DMS 273 treated with DMSO at 0.1 percent for 48 hours (cell line): Measurements from ENCODE around the gene AP5S1.
A peak's percentile ranks its signal among the peaks of the same experiment; 100 is the strongest.
"Not testable (repeated sequence)": the region's sequence is repeated elsewhere in the genome, so short reads cannot be mapped to it uniquely, and the experiment has no call there.

Experiments
- DNase-seq: peaks from one replicate; lab custom pipeline; 2025; lab: John Stamatoyannopoulos, UW

Gene AP5S1

DNA sequence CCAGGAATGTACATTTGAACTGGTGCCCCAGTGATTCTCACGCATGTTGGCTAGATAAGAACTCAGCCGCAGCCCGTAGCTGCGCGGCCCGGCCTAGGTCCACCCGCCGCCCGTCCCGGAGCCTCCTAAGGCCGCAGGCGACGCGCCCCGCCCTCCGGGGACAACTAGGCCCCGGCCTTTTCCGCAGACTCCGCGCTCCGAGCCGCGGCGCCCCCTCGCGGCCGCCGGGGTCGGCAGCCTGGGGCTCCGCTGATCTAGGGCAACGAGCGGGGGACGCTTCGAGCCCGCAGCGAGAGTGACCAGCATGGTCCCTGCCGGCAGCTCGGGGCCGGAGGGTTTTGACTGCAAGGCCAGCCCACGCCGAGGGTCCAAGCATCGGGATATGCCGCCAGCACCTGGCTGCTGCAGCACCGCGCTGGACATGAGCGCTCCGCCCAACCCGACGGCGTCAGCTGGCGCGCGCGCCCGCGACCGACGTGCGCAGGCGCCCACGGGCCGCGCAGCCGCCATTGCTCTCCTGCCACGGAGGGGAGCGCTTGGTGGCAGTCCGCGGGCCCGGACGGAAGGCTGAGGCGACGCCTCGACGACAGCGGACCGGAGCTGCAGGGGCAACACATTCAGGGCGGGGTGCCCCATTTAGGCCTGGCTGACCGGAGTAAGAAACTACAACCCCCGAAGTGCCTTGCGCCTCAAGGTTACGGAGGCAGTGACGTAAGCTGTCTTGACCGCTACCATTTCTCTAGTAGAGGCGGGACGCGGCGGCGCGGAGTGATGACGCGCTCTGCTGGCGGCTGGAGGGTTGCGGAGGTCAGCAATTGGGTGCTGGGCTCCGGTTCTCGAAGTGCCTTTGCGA is at the start of gene AP5S1:
TSS of gene AP5S1 (plus strand) at position 500 of the 853 bp plus-strand sequence. CDS start 1,571 bp downstream, outside the sequence.
- DNase-seq: peak; percentile 88

DNA sequence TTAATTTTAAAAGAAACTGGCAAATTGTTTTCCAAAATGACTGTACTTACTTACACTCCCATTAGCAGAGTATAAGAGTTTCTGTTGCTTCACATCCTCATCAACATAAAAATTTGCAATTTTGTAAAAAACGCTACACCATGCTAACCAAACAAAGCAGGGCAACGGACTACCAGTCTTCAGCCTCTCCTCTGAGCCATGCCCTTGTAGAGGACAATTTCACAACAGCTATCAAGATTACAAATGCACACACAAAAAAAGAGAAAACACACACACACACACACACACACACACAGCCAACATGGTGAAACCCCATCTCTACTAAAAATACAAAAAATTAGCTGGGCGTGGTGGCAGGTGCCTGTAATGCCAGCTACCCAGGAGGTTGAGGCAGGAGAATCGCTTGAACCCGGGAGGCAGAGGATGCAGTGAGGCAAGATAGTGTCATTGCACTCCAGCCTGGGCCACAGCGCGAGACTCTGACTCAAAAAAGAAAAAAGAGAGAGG is 48.7 kb upstream of the AP5S1 start:
- DNase-seq: no peak

DNA sequence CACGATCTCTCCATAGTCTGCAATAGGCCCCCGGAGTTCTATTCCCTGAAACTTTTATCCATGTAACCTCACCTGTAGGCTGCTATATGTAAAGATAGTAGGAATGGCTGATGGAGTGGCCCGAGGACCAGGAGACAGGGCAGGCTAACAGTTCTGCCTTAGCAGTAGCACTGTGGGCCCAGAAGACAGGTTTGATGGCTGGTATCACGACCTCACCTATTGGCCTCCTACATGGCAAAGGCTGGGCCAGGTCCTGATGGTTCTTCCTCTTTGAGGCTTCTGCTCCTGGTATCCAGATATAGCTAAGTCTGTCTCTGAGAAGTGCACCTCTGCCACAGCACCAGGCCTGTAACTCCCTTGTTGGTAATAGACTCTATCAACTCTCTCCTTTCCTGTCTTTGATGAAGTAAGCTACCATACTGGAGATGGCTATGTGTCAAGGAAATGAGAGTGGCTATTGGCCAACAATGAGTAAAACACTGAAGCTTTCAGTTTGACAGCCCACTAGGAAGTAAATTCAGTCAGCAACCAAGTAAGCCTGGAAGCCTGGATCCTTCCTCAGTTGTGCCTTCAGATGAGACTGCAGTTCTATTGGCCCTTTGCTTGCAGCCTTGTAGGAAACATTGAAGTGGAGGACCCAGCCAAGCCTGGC is 44.8 kb upstream of the AP5S1 start:
- DNase-seq: no peak

DNA sequence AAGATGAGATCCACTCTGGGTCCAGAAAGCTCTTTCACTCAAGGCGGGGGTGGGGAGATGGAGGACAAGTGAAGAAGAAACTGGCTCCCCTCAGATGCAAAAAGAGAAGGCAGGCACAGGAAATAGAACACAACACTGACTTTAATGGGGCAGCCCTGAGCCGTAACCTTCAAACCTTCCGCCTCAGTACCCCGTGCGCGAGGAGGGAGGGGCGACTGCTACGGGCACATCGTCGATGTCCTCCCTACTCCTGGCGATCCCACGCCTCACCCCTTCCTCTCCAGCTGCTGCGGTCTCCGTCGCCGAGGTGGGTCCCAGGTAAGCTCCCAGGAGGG is 43.0 kb upstream of the AP5S1 start:
- DNase-seq: no peak

DNA sequence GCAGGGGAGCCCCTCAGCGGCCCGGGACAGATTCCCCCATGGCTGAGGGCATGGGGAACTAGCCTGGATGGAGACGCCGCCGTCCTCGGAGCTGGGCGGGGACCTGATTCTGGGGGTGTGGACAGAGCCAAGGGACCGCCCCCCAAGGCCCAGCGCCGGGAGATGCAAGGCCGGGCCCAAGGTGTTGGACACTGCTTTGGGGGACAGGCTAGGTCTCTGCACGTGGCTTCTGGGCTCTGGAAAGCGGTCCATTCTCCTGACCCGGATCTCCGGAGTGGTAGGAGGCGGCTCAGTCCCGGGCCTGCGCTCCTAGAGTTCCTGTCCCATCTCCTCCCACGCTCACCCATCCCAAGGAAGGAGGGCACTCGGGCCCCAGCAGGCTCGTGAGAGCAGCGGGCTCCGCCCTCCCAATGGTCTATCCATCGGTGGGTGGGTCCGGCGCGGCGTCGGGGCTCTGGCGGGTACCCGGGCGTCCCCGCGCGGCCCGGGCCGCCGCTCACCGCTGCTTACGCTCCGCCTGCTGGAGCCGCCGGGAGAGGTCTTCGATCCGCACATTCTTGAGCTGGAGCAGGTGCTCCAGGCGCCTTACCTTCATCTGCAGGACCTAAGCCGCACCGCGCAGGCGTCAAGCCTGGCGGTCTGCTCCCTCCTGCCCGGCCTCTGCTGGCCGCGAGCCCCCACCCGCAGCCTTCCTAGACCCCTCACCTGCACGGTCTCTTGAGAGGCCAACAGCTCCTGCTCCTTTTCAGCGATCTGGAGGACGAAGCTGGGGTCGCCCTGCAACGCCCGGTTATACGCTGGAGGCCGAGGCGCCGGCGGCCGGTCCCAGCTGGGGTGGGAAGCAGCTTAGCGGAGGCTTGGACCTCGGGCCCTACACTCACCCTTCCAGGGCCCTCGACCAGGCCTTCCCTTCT is 42.4 kb upstream of the AP5S1 start:
- DNase-seq: peak; percentile 27

GRCh38 chr20:3778976-3779375 is 41.4 kb upstream of the AP5S1 start:
- DNase-seq: no peak

DNA sequence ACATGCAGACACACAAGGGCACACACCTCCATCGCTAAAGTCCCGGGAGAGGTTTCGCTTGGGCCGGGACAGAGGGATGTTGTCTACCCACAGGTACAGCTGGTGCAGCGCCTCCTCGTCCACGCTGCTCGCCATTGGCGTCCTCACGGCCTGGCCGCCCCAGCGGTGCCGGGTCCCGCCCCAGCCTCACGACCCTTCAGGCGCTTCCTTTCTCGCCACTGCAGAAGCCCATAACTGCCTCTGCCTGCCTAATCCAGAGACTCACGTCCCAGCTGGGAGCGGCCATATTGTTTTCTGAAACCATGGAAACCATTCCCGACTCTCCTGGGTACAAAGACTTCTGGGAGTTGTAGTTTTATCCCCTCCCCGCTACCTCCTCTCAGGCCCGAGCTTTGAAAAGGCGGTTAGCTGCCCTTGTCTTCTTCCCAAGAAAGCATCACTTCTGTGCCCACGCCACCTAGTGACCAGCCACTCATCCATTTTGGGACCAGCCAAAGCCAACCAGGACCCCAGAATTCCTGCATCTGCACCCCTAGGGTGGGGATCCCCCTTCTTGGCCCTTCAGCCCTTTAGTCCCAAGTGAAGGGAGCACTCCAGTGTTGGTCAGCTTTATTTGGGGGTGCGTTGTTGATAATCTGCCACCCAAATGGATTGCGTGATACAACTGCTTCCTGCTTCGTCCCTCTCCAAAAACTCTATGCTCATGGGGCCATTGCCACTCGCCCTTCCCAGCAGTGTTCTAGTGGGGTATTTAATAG is 39.0 kb upstream of the AP5S1 start, which contains the start of gene SPEF1:
TSS of gene SPEF1 (minus strand) at position 296 of the 758 bp plus-strand sequence. CDS start at position 135, 161 bp downstream.
- DNase-seq: peak; percentile 95

- DNase-seq: no peak
These were observed 37.8 kb upstream of the AP5S1 start for GRCh38 chr20:3782597-3782996.

DNA sequence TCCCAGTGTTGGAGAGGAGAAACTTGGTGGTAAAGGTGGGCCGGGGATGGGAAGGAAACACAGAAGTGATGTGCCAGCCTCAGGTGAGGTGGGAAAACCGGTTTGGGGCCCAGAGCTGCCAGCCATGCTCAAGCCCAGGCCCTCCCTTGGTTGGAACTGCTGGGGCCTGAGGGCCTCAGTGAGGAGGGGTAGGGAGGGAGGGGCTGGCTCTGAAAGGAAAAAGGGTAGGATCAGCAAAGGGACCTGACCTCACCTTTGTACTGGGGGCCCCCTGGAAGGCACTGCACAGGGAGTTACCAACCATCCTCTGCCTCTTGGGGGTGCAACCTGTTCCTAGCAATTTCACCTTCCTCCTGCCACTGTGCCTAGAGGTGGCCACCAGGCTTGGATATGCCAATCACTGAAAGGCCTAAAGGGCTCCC is 37.3 kb upstream of the AP5S1 start:
- DNase-seq: no peak

GRCh38 chr20:3783511-3784195 is 36.7 kb upstream of the AP5S1 start:
- DNase-seq: no peak

GRCh38 chr20:3784216-3784853 is 36.0 kb upstream of the AP5S1 start:
- no peak for DNase-seq

DNA sequence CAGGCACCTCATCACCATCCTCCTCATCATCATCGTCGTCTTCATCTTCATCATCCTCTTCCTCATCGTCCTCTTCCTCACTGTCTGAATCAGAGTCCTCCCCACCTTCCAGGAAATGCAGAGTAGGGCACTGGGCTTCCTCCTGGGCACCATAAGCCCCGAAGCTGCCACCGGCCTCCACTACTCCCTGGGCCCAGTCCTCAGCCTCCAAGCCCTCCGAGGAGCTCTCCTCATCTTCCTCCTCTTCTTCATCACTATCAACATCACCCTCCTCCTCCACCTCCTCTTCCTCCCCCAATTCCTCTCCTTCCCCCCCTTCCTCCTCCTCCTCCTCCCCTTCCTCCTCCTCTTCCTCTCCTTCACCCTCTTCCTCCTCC is 35.5 kb upstream of the AP5S1 start:
- DNase-seq: no peak

GRCh38 chr20:3785240-3786125 is 34.9 kb upstream of the AP5S1 start:
- DNase-seq: no peak

DNA sequence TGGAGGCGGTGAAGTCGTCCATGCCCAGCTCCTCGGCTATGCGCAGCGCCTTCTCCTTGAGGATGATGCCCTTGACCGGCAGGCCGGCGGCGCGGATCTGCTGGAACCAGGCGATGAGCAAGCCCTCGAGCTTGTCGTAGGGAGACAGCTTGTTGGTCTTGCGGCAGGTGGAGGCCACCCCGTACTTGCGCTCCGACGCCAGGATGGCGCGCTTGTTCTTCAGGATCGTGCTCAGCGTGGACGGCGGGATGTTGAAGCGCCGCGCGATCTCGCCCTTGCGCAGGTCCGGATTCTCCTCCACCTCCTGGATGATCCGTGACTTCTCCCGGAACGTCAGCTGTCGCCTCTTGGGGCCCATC is 34.2 kb upstream of the AP5S1 start:
- peak; percentile 4 for DNase-seq

- peak; percentile 67 for DNase-seq
These were observed 33.6 kb upstream of the AP5S1 start, which contains the start of gene CENPB for GRCh38 chr20:3786665-3787323. CENPB (minus strand) TSS chr20:3786740; CDS start chr20:3786483, 257 bp downstream.

DNA sequence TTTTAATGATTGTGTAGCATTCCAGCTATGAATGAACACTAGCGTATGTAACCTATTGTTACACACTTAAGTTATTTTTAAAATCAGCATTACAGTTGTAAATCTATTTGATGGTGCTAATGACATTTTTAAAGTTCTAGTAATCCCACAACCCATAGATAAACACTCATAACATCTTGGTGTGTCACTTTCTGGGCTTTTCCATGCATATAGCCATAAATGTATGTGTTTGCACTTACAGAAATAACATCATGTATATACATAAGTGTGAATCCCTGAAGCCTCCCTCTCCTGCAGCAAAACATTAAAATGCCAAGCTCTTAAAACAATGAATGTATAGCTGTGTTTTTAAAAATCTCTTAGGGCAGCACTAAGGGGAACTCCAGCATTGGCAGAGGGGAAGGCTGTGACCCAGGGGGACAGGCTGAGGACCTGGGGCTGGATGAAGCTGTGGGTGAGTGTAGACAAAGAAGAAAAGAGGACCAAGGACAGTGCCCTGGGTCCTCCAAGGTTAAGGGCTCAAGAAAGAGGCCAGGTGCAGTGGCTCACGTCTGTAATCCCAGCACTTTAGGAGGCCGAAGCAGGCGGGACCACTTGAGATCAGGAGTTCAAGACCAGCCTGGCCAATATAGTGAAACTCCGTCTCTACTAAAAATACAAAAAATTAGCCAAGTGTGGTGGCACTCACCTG is 32.9 kb upstream of the AP5S1 start:
- DNase-seq: no peak

DNA sequence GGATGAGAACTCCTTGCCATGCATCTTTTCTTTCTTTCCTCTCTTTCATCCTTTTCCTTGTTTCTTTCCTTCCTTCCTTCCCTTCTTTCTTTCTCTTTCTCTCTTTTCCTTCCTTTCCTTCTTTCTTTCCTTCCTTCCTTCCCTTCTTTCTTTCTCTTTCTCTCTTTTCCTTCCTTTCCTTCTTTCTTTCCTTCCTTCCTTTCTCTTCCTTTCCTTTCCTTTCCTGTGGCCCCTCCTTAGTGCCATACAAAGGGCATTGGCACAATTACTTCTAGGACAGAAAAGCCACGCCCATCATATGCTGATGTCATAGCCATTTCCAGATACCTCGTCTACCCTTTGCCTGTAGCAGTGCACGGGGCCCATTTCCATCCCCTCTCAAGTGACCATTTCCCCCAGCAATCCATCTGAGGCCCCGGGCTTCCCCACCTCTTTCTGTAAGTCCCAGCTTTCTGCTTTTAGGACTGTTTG is 31.6 kb upstream of the AP5S1 start:
- DNase-seq: no peak

DNA sequence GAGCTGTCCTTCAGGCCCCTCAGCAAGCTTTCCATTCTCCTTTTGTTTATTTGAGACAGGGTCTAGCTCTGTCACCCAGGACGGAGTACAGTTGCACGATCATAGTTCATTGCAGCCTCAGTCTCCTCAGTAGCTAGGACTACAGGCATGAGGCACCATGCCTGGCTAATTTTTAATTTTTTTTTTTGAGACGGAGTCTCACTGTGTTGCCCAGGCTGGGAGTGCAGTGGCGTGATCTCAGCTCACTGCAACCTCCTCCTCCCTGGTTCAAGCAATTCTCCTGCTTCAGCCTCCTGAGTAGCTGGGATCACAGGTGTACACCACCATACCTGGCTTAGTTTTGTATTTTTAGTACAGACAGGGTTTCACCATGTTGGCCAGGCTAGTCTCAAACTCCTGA is 31.1 kb upstream of the AP5S1 start:
- not testable (repeated sequence) for DNase-seq
